Activated CD4-positive, alpha-beta T cell treated with anti-CD3 and anti-CD28 coated beads for 4 hours (primary cell): Measurements from ENCODE around the gene DEFB121.

ENCODE experiments used
- DNase-seq, 2 donors: peaks; one replicate each; pipeline ENCODE4 v3.0.0-alpha.2; 2020

The DEFB121 gene

GRCh38 chr20:31355981-31356380 lies 50.0 kb downstream of the DEFB121 start:
- no peak for DNase-seq
